ENCODE measurements around the gene GABRR2. TPM values are rescaled to one million over a fixed set of nuclear protein-coding genes. Genes with fewer than 3 reads are reported as not detected.
A peak's percentile ranks its signal among the peaks of the same experiment; 100 is the strongest.

The GABRR2 gene
- total RNA-seq, 1 experiment from 2014 or later: 0.36 TPM

- POLR2A ChIA-PET (ENCODE audit: unreplicated experiment): no interaction called here
- H3K4me1 ChIP-seq (ENCODE audit: insufficient read depth, low read length): peaks cover 10% of the 10 kb centered on the region; the same call in 1 of the 2 replicates
- no peaks in the 10 kb centered on the region for H3K9me3 ChIP-seq (ENCODE audit: low read length)
- CTCF ChIA-PET: no interaction called here
- no peaks in the 10 kb centered on the region for H3F3A ChIP-seq (ENCODE audit: low read length, unreplicated experiment)
- DNase-seq: no peak
- intact Hi-C loops (cut with micrococcal nuclease): loop anchor here (5.0 kb wide), 1 partner anchor 112 kb away; no protein-coding TSS in a partner anchor
- peak overlapping the region; percentile 92; the same call in 1 of the 2 replicates for H3K4me2 ChIP-seq (ENCODE audit: low read length)
- H2AFZ ChIP-seq (ENCODE audit: low read length): no peak overlapping the region
- H3K79me2 ChIP-seq (ENCODE audit: low read length): peaks cover 36% of the 10 kb centered on the region
- H3K36me3 ChIP-seq (ENCODE audit: low read depth, low read length): no peaks in the 10 kb centered on the region
- BruUV-seq (replicated peaks): no TSS peak
- H4K20me1 ChIP-seq (ENCODE audit: low read length): peaks cover 19% of the 10 kb centered on the region
- H3K9me2 ChIP-seq (replicated peaks; ENCODE audit: low read length): no peaks in the 10 kb centered on the region
- H3K27me3 ChIP-seq (ENCODE audit: low read length): no peaks in the 10 kb centered on the region
- no peak for ATAC-seq
- H3K27ac ChIP-seq (ENCODE audit: low read length): no peak overlapping the region
- no peak overlapping the region; the same call in 1 of the 2 replicates for H3K4me3 ChIP-seq (ENCODE audit: low read length)
- TF ChIP-seq EZH2phosphoT487 (IDR thresholded peaks at IDR 0.05; ENCODE audit: borderline replicate concordance, low read length) (no peak), CTCF (conservative IDR thresholded peaks at IDR 0.05; ENCODE audit: low read depth, low read length) (no peak), EZH2 (IDR thresholded peaks at IDR 0.05; ENCODE audit: low read length, unreplicated experiment) (no peak)
- H3K9ac ChIP-seq (ENCODE audit: low read length): no peak overlapping the region
These were observed 38.7 kb upstream of the GABRR2 start for GRCh38 chr6:89353702-89354392.

GRCh38 chr6:89353118-89353556, 38.0 kb upstream of the GABRR2 start:
- H3K4me2 ChIP-seq (ENCODE audit: low read length): peak overlapping the region; percentile 92
- no peak; the same call in 1 of the 2 replicates for ATAC-seq
- no peaks in the 10 kb centered on the region for H3K36me3 ChIP-seq (ENCODE audit: low read depth, low read length)
- H3F3A ChIP-seq (ENCODE audit: low read length, unreplicated experiment): no peaks in the 10 kb centered on the region
- H3K9me3 ChIP-seq (ENCODE audit: low read length): no peaks in the 10 kb centered on the region
- peaks cover 22% of the 10 kb centered on the region for H4K20me1 ChIP-seq (ENCODE audit: low read length)
- H3K9me2 ChIP-seq (replicated peaks; ENCODE audit: low read length): no peaks in the 10 kb centered on the region
- no peak for DNase-seq
- H3K4me1 ChIP-seq (ENCODE audit: insufficient read depth, low read length): peaks cover 10% of the 10 kb centered on the region; the same call in 1 of the 2 replicates
- H3K27me3 ChIP-seq (ENCODE audit: low read length): no peaks in the 10 kb centered on the region
- H3K9ac ChIP-seq (ENCODE audit: low read length): peak overlapping the region; percentile 98
- BruUV-seq (replicated peaks): TSS peak; percentile 90
- TF ChIP-seq CTCF (conservative IDR thresholded peaks at IDR 0.05; ENCODE audit: low read depth, low read length): no peak
- no peak for TF ChIP-seq EZH2phosphoT487 (IDR thresholded peaks at IDR 0.05; ENCODE audit: borderline replicate concordance, low read length)
- no peak for TF ChIP-seq EZH2 (IDR thresholded peaks at IDR 0.05; ENCODE audit: low read length, unreplicated experiment)
- POLR2A ChIA-PET (ENCODE audit: unreplicated experiment): interaction anchor here (0.6 kb wide), 1 partner anchor 270 kb away, joined by 3 read pairs; no protein-coding TSS in a partner anchor
- peaks cover 43% of the 10 kb centered on the region for H3K79me2 ChIP-seq (ENCODE audit: low read length)
- H3K4me3 ChIP-seq (ENCODE audit: low read length): peak overlapping the region; percentile 87
- H3K27ac ChIP-seq (ENCODE audit: low read length): peak overlapping the region; percentile 64
- H2AFZ ChIP-seq (ENCODE audit: low read length): peak overlapping the region; percentile 86
- CTCF ChIA-PET: interaction anchor here (0.7 kb wide), 1 partner anchor 234 kb away, joined by 3 read pairs; no protein-coding TSS in a partner anchor
- intact Hi-C loops (cut with micrococcal nuclease): loop anchor here (5.0 kb wide), 1 partner anchor 111 kb away; no protein-coding TSS in a partner anchor
